B cell (primary cell): ENCODE data around the gene TMEM86A. TPM values are rescaled to one million over a fixed set of nuclear protein-coding genes. Genes with fewer than 3 reads are reported as not detected.

Experiments
- ATAC-seq: fragments of 200-7000 bp; cut with Tn5 transposase; one replicate; pipeline ENCODE4 v1.10.0; 2021; ENCODE audit warnings: low read depth, mild to moderate bottlenecking, moderate number of reproducible peaks, moderate library complexity
- CTCF ChIA-PET: fragments of 350-600 bp; sonication (Branson Sonifier 250); formaldehyde crosslinking; loops from one replicate; lab custom pipeline; 2021; ENCODE audit warnings: antibody characterized with exemption, inconsistent platforms; lab: Charles Lee
- POLR2A ChIA-PET: fragments of 350-600 bp; sonication (Branson Sonifier 250); formaldehyde crosslinking; loops from one replicate; lab custom pipeline; 2021; ENCODE audit warnings: antibody characterized with exemption; lab: Charles Lee
- DNase-seq: peaks from one replicate; pipeline ENCODE4 v3.0.0; 2013
- H2AFZ ChIP-seq: 2 replicates; pipeline ENCODE4 v1.6.1; 2012; ENCODE audit warnings: mild to moderate bottlenecking, low read depth, low read length; ENCODE audit not compliant: insufficient read depth, poor library complexity, severe bottlenecking
- H3K27ac ChIP-seq, 2 donors: 1 replicate in 1 of 2; 2 replicates in 1 of 2; pipeline ENCODE4 v1.5.1; 2012 to 2013; ENCODE audit warnings: low read length in 2 of 2, mild to moderate bottlenecking in 2 of 2, moderate library complexity in 1 of 2
- H3K27me3 ChIP-seq, 4 experiments: fragments of 200-600 bp in 1 of 4; sonication (generic) in 1 of 4; replicated peaks in 1 of 4; 1 replicate in 2 of 4; 2 replicates in 2 of 4; pipeline versions ENCODE4 v1.6.1 to v1.7.0; 2013 to 2016; ENCODE audit warnings: low read length in 3 of 4, mild to moderate bottlenecking in 2 of 4, mixed read lengths in 1 of 4, moderate library complexity in 1 of 4; ENCODE audit not compliant: insufficient read depth in 4 of 4, control insufficient read depth in 3 of 4; ENCODE audit errors: control extremely low read depth in 1 of 4
- H3K36me3 ChIP-seq, 2 experiments: replicated peaks in 1 of 2; 1 replicate in 1 of 2; 2 replicates in 1 of 2; pipeline versions ENCODE4 v1.6.1 to v1.7.1; 2013; ENCODE audit warnings: low read length in 1 of 2; ENCODE audit not compliant: insufficient read depth in 2 of 2, control insufficient read depth in 1 of 2; ENCODE audit errors: control extremely low read depth in 1 of 2, extremely low read depth in 1 of 2
- H3K4me1 ChIP-seq, 2 donors: fragments of 200-600 bp in 1 of 2; sonication (generic) in 1 of 2; 1 replicate in 1 of 2; 2 replicates in 1 of 2; pipeline versions ENCODE4 v1.5.1 to v1.6.1; 2013 to 2017; ENCODE audit warnings: low read length in 2 of 2; ENCODE audit not compliant: control insufficient read depth in 2 of 2, insufficient read depth in 2 of 2
- H3K4me2 ChIP-seq: replicated peaks from 2 replicates; pipeline ENCODE3; 2012; ENCODE audit warnings: mild to moderate bottlenecking, low read depth, low read length; ENCODE audit not compliant: poor library complexity, severe bottlenecking
- H3K4me3 ChIP-seq, 5 experiments: fragments of 200-600 bp in 1 of 5; sonication (generic) in 1 of 5; 1 replicate in 3 of 5; 2 replicates in 2 of 5; pipeline versions ENCODE4 v1.5.1 to v1.7.0; 2011 to 2016; ENCODE audit warnings: low read length in 4 of 5, mild to moderate bottlenecking in 4 of 5, low read depth in 2 of 5, control low read depth in 1 of 5, moderate library complexity in 1 of 5; ENCODE audit not compliant: insufficient read depth in 1 of 5; ENCODE audit errors: control extremely low read depth in 1 of 5, extremely low read depth in 1 of 5
- H3K79me2 ChIP-seq: fragments of 200-600 bp; sonication (generic); one replicate; pipeline ENCODE4 v1.6.0; 2016; ENCODE audit warnings: low read length; ENCODE audit not compliant: control insufficient read depth, insufficient read depth
- H3K9ac ChIP-seq: fragments of 200-600 bp; sonication (generic); 2 replicates; pipeline ENCODE4 v1.6.1; 2017; ENCODE audit warnings: mild to moderate bottlenecking, low read length, moderate library complexity
- H3K9me3 ChIP-seq, 3 donors: one replicate each; pipeline versions ENCODE4 v1.6.1 to v1.7.1; 2013; ENCODE audit warnings: low read length in 2 of 3; ENCODE audit not compliant: control insufficient read depth in 2 of 3, insufficient read depth in 1 of 3; ENCODE audit errors: control extremely low read depth in 1 of 3
- H4K20me1 ChIP-seq: 2 replicates; pipeline ENCODE4 v1.6.0; 2012; ENCODE audit warnings: mild to moderate bottlenecking, low read length; ENCODE audit not compliant: insufficient read depth, control insufficient read depth, poor library complexity, severe bottlenecking
- H3K27ac Mint-ChIP-seq: one replicate; pipeline ENCODE4 v1.8.0; 2021; ENCODE audit warnings: mixed read lengths
- H3K27me3 Mint-ChIP-seq: one replicate; pipeline ENCODE4 v1.8.0; 2021; ENCODE audit warnings: mixed read lengths
- H3K4me1 Mint-ChIP-seq: one replicate; pipeline ENCODE4 v1.8.0; 2021; ENCODE audit warnings: mixed read lengths
- H3K4me3 Mint-ChIP-seq: one replicate; pipeline ENCODE4 v1.8.0; 2021; ENCODE audit warnings: mixed read lengths
- H3K9me3 Mint-ChIP-seq: one replicate; pipeline ENCODE4 v1.8.0; 2022; ENCODE audit warnings: mixed read lengths; ENCODE audit not compliant: insufficient read depth
- EZH2 ChIP-seq: IDR thresholded peaks from 2 replicates; pipeline ENCODE4 v1.6.1; 2012; ENCODE audit warnings: borderline replicate concordance, low read depth, mild to moderate bottlenecking, moderate library complexity, low read length; ENCODE audit not compliant: insufficient read depth, poor library complexity, severe bottlenecking
- WGBS: methylation state at CpG from one replicate; pipeline ENCODE4 v1.1.5; 2013; ENCODE audit warnings: missing lambda C conversion rate; ENCODE audit not compliant: insufficient coverage; 5-methylcytosine and 5-hydroxymethylcytosine counted together
- intact Hi-C: fragments of 100-400 bp; cut with micrococcal nuclease; formaldehyde crosslinking; loops from one replicate; pipeline ENCODE4 v1.10.0; 2022
- polyA plus RNA-seq: library from polyadenylated mRNA; depleted of rRNA; stranded (reverse); fragments of >200 nt; gene quantifications from 2 replicates; pipeline ENCODE4 v1.2.3, GENCODE V29; 2012
- total RNA-seq, 2 donors: library from RNA; stranded (reverse); fragments of 120-200 nt in 1 of 2; gene quantifications; 1 replicate in 1 of 2; 2 replicates in 1 of 2; pipeline versions ENCODE4 v1.2.3 to v1.2.4, GENCODE V29; 2013 to 2022
- TF ChIP-seq, protein P1 (sequence below): fragments of 200-600 bp; IDR thresholded peaks from one replicate; pipeline ENCODE4 v1.8.0; 2022; ENCODE audit warnings: antibody characterized with exemption, mild to moderate bottlenecking

Gene TMEM86A
- total and polyA plus RNA-seq, 2 donors (not counting 1 experiment from before 2014, with no cell fraction given) = 0.40 to 1.1 TPM

DNA sequence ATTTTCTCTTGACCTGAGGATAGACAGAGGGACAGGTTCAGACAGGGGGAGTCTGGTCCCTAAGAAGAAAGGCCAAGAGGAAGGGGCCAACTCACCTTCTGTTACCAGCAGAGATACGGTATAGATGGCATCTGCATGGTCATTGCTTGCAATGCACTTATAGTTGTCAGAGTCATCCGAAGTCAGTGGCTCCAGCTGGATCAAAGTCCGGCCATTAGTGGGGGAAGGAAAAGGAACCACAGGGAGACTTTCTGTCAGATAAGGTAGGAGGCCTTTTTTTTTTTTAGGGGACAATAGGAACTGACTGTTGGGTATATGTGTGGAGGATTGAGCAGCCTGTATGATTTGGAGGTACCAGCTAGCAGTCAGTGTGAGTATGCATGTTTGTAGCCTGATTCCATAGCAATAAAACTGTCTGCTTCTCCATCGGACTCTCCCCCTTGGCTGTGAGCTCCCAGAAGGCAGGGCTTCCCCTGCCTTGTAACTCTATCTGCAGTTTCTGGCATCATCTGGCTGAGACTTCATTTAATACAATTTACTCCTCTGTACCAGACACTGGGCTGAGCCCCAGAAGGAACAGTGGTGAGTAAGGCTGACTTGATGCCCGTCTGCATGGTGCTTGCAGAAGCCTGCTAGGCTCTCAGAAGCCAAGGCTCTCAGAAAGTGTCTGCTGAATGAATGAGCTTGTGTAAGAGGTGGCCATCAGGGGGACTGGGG lies 21.7 kb downstream of the TMEM86A start:
- 81% methylated on average over 4 of the region's 5 CpGs for WGBS
- ChIA-PET CTCF (interaction anchor here (0.6 to 5.7 kb wide), 5 partner anchors 12 to 1974 kb away, joined by 3 to 59 read pairs (median 3); partner anchors contain the start of gene SPTY2D1), POLR2A (interaction anchor here (0.9 kb wide), 1 partner anchor 86 kb away, joined by 3 read pairs; the partner anchor contains the start of gene SPTY2D1)
- H3K9ac ChIP-seq = no peak overlapping the region
- H3K4me2 ChIP-seq = peak overlapping the region; percentile 99
- peaks cover 9 to 17% of the 10 kb centered on the region in 2 donors for H3K4me1 ChIP-seq
- H3K4me1 Mint-ChIP-seq = peaks cover 9% of the 10 kb centered on the region
- no peak overlapping the region for H3K27ac ChIP-seq
- ATAC-seq = no peak
- H3K27ac Mint-ChIP-seq = no peak overlapping the region
- intact Hi-C loops = loop anchor here (5.0 to 10.0 kb wide), 2 partner anchors 88 to 325 kb away; partner anchors contain the start of genes LDHA and SPTY2D1
- H3K27me3 Mint-ChIP-seq = peaks cover 6% of the 10 kb centered on the region
- no peaks in the 10 kb centered on the region for H3K27me3 ChIP-seq
- no peaks in the 10 kb centered on the region for H4K20me1 ChIP-seq
- no peaks in the 10 kb centered on the region for H3K9me3 Mint-ChIP-seq
- H2AFZ ChIP-seq = peak overlapping the region; percentile 99
- H3K9me3 ChIP-seq = no peaks in the 10 kb centered on the region
- no peaks in the 10 kb centered on the region for H3K79me2 ChIP-seq
- peak overlapping the region; percentile 92 for H3K4me3 Mint-ChIP-seq
- DNase-seq = no peak
- H3K4me3 ChIP-seq = no peak overlapping the region
- no peaks in the 10 kb centered on the region for H3K36me3 ChIP-seq
- TF ChIP-seq EZH2 = no peak
- TF ChIP-seq, protein P1, sequence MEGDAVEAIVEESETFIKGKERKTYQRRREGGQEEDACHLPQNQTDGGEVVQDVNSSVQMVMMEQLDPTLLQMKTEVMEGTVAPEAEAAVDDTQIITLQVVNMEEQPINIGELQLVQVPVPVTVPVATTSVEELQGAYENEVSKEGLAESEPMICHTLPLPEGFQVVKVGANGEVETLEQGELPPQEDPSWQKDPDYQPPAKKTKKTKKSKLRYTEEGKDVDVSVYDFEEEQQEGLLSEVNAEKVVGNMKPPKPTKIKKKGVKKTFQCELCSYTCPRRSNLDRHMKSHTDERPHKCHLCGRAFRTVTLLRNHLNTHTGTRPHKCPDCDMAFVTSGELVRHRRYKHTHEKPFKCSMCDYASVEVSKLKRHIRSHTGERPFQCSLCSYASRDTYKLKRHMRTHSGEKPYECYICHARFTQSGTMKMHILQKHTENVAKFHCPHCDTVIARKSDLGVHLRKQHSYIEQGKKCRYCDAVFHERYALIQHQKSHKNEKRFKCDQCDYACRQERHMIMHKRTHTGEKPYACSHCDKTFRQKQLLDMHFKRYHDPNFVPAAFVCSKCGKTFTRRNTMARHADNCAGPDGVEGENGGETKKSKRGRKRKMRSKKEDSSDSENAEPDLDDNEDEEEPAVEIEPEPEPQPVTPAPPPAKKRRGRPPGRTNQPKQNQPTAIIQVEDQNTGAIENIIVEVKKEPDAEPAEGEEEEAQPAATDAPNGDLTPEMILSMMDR = no peak
